Stimulated activated CD8-positive, alpha-beta memory T cell treated with anti-CD3 and anti-CD28 coated beads, Interleukin-2, amount 100 ng/mL, for 48 hours (primary cell): ENCODE results near the gene WDR11.
"Not testable (repeated sequence)": the region's sequence is repeated elsewhere in the genome, so short reads cannot be mapped to it uniquely, and the experiment has no call there.

Experiments used
- DNase-seq, 2 donors: peaks; one replicate each; pipeline ENCODE4 v3.0.0-alpha.2; 2020; ENCODE audit warnings: low read depth in 2 of 2

WDR11 gene

DNA sequence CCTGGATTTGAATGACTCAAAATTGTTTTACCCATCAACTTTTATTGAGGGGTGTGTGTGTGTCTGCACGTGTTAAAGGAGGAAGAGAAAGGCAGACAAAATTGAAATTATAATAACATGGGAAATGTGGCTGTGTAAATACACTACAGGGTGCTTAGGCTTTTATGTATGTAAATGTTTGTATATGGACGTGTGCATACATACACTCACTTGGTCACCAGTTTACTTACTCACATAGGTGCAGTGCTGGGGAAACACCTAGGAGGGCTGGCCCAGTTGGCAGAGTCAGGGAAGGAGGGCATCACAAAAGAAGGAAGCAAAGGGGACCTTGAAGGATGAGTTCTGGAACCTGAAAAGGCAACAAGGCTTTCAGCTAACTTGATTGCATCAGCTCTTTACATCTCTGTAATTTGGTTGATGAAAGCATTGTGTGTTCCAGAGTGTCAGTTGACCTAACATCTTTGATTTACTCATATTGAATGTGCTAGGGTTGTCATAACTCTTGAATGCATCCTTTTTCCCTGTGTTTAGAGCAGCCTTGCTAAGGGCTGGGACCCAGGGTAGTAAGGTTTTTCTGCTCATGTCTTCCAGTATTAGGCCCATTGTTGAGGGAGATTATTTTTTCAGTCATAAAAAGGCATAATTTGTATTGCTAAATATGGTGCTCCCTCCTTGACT is 10.2 kb downstream of the WDR11 start:
- DNase-seq, result no peak

DNA sequence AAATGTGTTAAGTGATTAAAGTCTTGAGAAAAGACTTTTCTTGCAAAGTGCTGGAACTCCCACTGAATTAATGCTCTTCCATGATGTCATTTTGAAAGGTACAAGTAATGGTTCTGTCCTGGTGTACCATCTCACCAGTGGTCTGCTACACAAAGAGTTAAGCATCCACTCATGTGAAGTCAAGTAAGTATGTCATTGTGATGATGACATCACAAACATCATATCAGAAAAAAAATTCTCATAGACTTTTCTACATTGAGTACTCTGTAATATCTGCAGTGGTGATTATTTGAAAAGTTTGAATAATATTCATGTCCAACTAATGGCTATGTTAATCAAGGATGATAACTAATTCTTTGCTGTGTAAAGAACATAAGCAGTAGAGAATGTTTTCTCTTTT is 22.6 kb downstream of the WDR11 start:
- DNase-seq, result no peak

DNA sequence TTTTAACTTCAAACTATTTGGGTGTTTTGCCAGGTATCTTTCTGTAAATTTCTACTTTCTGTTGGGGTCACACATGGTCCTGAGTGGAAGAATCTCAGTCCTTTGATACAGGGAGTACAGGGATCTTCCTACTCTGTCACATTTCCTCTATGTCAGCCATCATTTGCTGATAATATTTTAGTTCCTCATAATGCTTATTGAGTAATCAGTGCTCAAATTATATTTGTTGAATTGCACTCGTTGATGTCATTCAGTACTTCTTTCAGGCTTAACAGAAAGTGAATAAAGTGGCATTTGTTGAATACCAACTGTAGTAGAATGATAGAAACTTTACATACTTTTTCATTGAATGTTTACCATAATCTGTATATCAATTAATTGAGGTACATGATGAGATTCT is 31.9 kb downstream of the WDR11 start:
- no peak for DNase-seq

- no peak for DNase-seq
Measured at GRCh38 chr10:120887482-120887881, 36.3 kb downstream of the WDR11 start.

DNA sequence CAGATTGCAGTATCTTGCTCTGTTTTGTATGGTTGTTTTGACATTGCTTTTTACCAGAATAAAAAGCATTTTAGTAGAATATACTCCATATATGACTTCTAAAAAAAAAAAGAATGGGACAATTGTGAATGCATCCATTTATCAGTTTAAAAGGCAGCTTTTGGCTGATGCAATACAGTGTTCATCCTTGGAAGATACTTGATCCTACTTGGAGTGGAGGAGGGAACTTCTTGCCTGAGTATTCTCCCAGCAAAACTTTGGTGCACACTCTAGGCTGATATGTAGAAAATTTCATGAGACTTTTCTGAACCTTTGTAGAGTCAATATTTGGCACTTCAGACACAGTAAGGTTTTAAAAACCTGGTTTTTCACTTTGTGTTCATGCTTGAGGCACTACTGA is 40.2 kb downstream of the WDR11 start:
- no peak for DNase-seq

- no peak for DNase-seq
Measured at GRCh38 chr10:120894556-120894955, 43.4 kb downstream of the WDR11 start.

DNA sequence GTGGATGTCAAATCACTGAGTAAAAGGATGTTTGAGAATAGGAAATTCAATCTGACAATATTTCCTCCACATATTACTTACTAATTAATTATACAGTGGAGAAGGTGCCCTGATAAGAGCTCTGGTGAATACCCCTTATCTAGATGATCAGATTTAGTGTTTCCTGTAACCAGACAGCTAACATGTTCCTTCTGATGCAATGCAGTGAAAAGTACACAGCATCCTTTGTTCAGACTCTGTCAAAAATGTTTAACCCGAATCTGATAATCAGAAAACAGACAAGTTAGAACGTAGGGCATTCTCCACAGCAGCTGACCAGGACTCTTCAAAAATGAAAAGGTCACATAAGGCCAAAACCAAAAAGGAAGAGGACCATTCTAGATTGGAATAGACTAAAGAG is 46.2 kb downstream of the WDR11 start:
- no peak for DNase-seq

DNA sequence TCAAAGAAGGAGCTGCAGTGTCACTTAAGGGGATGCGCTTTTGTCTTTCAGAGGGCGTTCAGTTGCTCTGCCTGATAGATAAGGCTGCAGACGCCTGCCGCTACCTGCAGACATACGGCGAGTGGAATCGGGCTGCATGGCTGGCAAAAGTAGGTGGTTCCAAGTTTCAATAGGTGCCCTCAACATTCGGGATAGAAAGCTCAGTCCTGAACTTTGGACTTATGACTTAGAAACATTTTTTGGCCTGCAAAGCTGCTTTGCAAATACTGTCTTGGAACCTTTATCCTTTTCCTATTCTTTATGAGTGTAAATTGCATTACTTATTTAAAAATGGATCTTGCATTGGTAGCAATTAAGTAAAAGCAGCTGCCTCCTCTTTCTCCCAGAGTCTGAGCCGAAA is 54.1 kb downstream of the WDR11 start:
- no peak for DNase-seq

GRCh38 chr10:120917521-120918250 is 66.5 kb downstream of the WDR11 start:
- DNase-seq, result no peak

DNA sequence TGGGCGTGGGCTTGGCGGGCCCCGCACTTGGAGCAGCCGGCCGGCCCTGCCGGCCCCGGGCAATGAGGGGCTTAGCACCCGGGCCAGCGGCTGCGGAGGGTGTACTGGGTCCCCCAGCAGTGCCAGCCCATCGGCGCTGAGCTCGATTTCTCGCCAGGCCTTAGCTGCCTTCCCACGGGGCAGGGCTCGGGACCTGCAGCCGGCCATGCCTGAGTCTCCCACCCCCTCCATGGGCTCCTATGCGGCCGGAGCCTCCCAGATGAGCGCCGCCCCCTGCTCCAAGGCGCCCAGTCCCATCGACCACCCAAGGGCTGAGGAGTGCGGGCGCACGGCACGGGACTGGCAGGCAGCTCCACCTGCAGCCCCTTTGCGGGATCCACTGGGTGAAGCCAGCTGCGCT is 72.7 kb downstream of the WDR11 start:
- DNase-seq, result not testable (repeated sequence)

DNA sequence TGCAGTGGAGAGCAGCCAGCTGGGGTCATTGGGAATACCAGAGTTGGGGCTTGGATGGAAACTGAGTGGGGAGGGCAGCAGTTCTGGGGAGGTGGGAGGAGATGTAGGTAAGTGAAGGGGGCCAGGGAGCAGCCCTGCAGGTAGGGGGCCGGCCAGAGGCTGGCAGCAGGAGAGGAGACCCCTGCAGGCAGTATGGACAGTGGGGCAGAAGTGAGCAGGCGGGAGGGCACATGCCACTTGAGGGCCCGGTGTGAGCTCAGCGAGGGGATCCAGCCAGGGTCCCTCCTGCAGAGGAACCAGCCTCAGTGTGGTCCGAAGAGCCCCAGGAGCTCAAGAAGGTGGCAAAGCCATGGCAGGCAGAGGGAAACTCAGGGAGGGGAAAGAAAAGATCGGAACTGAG is 75.4 kb downstream of the WDR11 start:
- DNase-seq, result no peak

DNA sequence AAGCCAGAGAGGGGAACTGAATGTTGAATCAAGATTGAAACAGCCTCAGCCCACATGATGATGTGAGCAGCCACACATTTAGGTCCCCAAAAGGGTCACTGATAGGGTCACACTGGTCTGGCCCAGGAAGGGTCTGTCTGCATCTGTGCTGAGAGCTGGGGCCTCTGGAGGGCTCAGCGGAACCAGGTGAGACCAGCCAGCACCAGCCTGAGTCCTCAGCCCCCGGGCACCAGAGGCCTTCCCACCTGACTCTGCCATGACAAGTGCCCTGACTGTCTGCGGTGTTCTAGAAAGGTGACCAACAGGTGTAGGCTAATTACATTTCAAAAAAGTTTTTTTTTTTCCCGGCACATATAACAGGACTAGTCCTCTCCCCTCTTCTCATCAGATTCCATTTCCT is 76.2 kb downstream of the WDR11 start:
- DNase-seq, result no peak

DNA sequence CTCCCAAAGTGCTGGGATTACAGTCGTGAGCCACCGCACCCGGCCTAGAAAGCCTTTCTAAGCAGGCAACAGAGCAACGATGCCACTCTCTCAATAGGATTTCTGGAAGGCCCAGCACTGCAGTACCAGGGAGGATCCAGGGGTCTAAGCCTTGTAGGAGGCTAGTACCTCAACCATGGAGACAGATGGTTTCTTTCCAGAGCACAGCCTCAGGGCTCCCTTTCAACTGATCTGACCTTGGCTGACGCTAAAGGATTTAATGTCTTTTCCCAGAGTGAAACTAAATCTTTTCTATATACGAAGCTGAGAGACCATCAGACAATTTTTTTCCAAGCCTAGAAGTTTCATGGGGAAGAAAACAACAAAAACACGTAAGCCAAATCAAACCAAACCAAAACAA is 78.0 kb downstream of the WDR11 start:
- no peak for DNase-seq

DNA sequence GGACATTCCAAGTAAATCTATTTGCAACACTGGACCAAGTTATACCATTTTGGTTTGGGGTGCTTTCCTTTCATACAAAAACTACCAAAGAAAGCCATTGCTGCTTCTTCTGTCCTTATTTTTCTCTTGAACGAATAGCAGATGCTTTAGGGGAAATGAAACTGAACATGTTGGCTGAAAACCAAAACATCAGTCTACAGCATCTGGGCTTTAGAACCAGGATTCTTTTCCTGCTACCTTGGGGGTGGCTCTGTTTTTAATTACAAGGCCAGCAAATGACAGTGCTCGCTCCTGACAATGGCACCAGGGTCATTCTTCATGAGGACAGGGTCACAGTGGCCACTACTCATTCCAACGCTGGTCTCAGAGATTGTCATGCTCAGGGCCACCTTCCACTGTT is 80.3 kb downstream of the WDR11 start:
- DNase-seq, result no peak

DNA sequence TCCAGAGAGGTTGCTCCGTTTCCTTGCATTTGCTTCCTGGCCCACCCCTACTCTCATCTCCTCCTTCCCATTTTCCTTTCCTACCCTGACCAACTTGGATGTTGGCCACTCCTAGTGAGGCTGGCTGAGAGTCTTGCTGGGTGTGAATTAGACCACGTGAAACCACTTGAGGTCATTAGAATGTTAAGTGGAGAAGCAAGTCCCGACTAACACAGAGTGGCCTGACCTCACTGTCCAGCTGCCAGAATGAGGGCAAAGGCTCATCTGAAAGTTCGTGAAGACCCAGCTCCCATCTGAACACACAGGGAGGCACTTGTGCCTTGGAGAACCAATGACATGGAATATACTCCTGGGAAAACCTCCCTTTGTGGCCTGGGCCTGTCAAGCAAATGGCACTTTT is 80.8 kb downstream of the WDR11 start:
- no peak for DNase-seq

- no peak for DNase-seq
Measured at GRCh38 chr10:120938822-120939221, 87.7 kb downstream of the WDR11 start.

DNA sequence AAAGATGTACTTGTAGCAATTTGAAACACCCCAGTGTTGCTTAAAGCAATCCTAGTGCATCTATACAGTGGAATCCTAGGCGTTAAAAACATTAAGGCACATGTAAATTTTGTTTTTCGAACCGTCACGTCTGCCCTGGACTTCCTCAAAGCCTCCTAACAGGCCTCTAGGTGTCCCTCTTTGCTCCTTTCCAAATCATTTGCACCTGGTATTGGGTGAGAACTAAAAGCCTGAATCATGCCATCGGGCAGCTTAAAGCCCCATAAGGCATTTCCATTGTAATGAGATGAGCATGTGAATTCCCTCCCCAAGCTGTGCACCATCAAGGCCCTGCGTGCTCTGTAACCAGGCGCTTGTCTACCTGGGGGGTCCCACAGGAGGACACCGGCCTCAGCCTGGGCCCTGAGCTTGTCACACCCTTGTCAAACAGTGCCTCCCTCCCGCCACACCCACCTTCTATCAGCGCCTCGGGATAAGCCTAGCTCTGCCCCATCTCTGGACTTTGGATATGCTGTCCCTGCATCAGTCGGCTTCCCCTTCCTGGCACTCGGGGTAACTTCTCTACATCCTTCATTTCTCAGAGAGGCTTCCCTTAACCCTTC is 89.2 kb downstream of the WDR11 start:
- DNase-seq, result no peak

GRCh38 chr10:120941501-120941900 is 90.3 kb downstream of the WDR11 start:
- no peak for DNase-seq

GRCh38 chr10:120942806-120943413 is 91.7 kb downstream of the WDR11 start:
- peak; percentile 64 to 73 for DNase-seq

GRCh38 chr10:120943542-120943941 is 92.4 kb downstream of the WDR11 start:
- DNase-seq, result no peak

DNA sequence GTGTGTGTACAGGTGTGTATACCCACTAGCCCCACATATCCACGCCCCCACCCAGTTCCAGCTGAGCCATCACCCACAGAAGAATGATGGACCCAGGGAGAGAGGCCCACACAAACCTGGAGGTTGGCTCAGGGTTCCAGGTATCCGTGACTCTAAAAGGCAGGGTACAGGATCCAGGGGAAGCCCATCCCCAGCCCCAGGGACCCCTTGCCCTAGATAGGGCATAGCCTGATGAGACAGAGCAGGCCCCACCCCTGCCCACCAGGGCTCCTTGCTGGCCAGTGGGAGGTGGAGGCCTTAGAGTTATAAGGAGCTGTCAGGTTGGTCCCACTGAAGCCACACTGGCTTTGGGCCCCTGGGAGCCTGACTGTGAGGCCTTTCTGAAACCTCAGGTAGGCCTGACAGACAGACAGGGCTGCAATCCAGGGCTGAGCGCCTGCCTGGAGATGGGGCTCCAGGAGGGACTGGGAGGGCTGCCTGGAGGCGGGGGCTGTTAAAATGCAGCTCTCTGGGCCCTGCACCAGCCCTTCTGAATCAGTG is 93.5 kb downstream of the WDR11 start:
- no peak for DNase-seq

- no peak for DNase-seq
Measured at GRCh38 chr10:120945182-120945581, 94.0 kb downstream of the WDR11 start.
